Upper lobe of left lung (tissue), 4 donors: Measurements from ENCODE around the gene MLN.

Experiments
- CTCF ChIP-seq, 6 experiments: fragments of 450-650 bp in 4 of 6; fragments of 200-600 bp in 2 of 6; sonication (generic) in 2 of 6; IDR thresholded peaks; one replicate each; pipeline ENCODE4 v1.5.1; 2016 to 2019; ENCODE audit warnings: antibody characterized with exemption in 6 of 6
- POLR2A ChIP-seq, 4 donors: fragments of 450-650 bp; IDR thresholded peaks; one replicate each; pipeline ENCODE4 v1.5.1; 2016 to 2017; ENCODE audit warnings: antibody characterized with exemption in 4 of 4, mild to moderate bottlenecking in 2 of 4

GRCh38 chr6:33763483-33763882 lies 40.3 kb downstream of the MLN start:
- no peak for TF ChIP-seq CTCF (IDR thresholded peaks at IDR 0.05)
- TF ChIP-seq POLR2A (IDR thresholded peaks at IDR 0.05): no peak
